ENCODE measurements around the gene BARD1. TPM values are rescaled to one million over a fixed set of nuclear protein-coding genes. Genes with fewer than 3 reads are reported as not detected.
A peak's percentile ranks its signal among the peaks of the same experiment; 100 is the strongest.

BARD1 gene
- total RNA-seq, 2 experiments from 2014 or later, result 60.7 to 64.9 TPM

GRCh38 chr2:214816008-214816533 lies 6.6 kb upstream of the BARD1 start:
- peaks cover 2% of the 10 kb centered on the region for H3K4me1 ChIP-seq (ENCODE audit: insufficient read depth, low read length, poor library complexity, severe bottlenecking)
- no peak for DNase-seq (ENCODE audit: low spot score)
- no peaks in the 10 kb centered on the region for H3K36me3 ChIP-seq (ENCODE audit: insufficient read depth, low read length)
- no TSS peak for BruUV-seq (replicated peaks)
- ChIA-PET CTCF (ENCODE audit: unreplicated experiment) (no interaction called here), POLR2A (interaction anchor here (1.0 to 2.3 kb wide), 3 partner anchors 10 to 43 kb away, joined by 4 to 9 read pairs (median 5); no protein-coding TSS in a partner anchor)
- TF ChIP-seq, protein P1, sequence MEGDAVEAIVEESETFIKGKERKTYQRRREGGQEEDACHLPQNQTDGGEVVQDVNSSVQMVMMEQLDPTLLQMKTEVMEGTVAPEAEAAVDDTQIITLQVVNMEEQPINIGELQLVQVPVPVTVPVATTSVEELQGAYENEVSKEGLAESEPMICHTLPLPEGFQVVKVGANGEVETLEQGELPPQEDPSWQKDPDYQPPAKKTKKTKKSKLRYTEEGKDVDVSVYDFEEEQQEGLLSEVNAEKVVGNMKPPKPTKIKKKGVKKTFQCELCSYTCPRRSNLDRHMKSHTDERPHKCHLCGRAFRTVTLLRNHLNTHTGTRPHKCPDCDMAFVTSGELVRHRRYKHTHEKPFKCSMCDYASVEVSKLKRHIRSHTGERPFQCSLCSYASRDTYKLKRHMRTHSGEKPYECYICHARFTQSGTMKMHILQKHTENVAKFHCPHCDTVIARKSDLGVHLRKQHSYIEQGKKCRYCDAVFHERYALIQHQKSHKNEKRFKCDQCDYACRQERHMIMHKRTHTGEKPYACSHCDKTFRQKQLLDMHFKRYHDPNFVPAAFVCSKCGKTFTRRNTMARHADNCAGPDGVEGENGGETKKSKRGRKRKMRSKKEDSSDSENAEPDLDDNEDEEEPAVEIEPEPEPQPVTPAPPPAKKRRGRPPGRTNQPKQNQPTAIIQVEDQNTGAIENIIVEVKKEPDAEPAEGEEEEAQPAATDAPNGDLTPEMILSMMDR (conservative IDR thresholded peaks at IDR 0.05; ENCODE audit: low read length), result no peak
- no peak for TF ChIP-seq EZH2phosphoT487 (IDR thresholded peaks at IDR 0.05; ENCODE audit: borderline replicate concordance, low read depth, low read length)
- no peaks in the 10 kb centered on the region for H4K20me1 ChIP-seq (ENCODE audit: insufficient read depth, low read length)
- H2AFZ ChIP-seq (ENCODE audit: low read length), result no peak overlapping the region
- no peaks in the 10 kb centered on the region; the same call in 1 of the 2 replicates for H3K79me2 ChIP-seq (ENCODE audit: insufficient read depth, low read depth, low read length)
- no peaks in the 10 kb centered on the region for H3K9me3 ChIP-seq (ENCODE audit: low read length)
- intact Hi-C loops (cut with micrococcal nuclease; ENCODE audit: unreplicated experiment), result loop anchor here (10.0 kb wide), 1 partner anchor 1679 kb away; the partner anchor contains the start of gene RPL37A
- H3K27ac ChIP-seq (ENCODE audit: low read depth, low read length, poor library complexity, severe bottlenecking), result no peak overlapping the region
- H3K4me2 ChIP-seq (ENCODE audit: low read length), result no peak overlapping the region
- H3K4me3 ChIP-seq (ENCODE audit: low read depth, low read length, poor library complexity, severe bottlenecking), result no peak overlapping the region
- H3K9me2 ChIP-seq (ENCODE audit: insufficient read depth, low read length), result no peaks in the 10 kb centered on the region

- H4K20me1 ChIP-seq (ENCODE audit: insufficient read depth, low read length), result peaks cover 27% of the 10 kb centered on the region
- peaks cover 19% of the 10 kb centered on the region for H3K4me1 ChIP-seq (ENCODE audit: insufficient read depth, low read length, poor library complexity, severe bottlenecking)
- TF ChIP-seq EZH2phosphoT487 (IDR thresholded peaks at IDR 0.05; ENCODE audit: borderline replicate concordance, low read depth, low read length), result no peak
- TF ChIP-seq, protein P1 (conservative IDR thresholded peaks at IDR 0.05; ENCODE audit: low read length), result no peak
- H2AFZ ChIP-seq (ENCODE audit: low read length), result peak overlapping the region; percentile 92; the same call in 1 of the 2 replicates
- peak overlapping the region; percentile 97 for H3K4me3 ChIP-seq (ENCODE audit: low read depth, low read length, poor library complexity, severe bottlenecking)
- peaks cover 44% of the 10 kb centered on the region for H3K79me2 ChIP-seq (ENCODE audit: insufficient read depth, low read depth, low read length)
- peak overlapping the region; percentile 88 for H3K4me2 ChIP-seq (ENCODE audit: low read length)
- ChIA-PET CTCF (ENCODE audit: unreplicated experiment) (no interaction called here), POLR2A (interaction anchor here (0.7 to 1.3 kb wide), 3 partner anchors 8 to 26 kb away, joined by 3 to 6 read pairs (median 4); no protein-coding TSS in a partner anchor)
- no peaks in the 10 kb centered on the region for H3K9me3 ChIP-seq (ENCODE audit: low read length)
- TSS peak; percentile 50 for BruUV-seq (replicated peaks)
- peaks cover 21% of the 10 kb centered on the region for H3K36me3 ChIP-seq (ENCODE audit: insufficient read depth, low read length)
- intact Hi-C loops (cut with micrococcal nuclease; ENCODE audit: unreplicated experiment), result loop anchor here (10.0 kb wide), 1 partner anchor 1684 kb away; the partner anchor contains the start of gene RPL37A
- no peak for DNase-seq (ENCODE audit: low spot score)
- no peaks in the 10 kb centered on the region for H3K9me2 ChIP-seq (ENCODE audit: insufficient read depth, low read length)
- H3K27ac ChIP-seq (ENCODE audit: low read depth, low read length, poor library complexity, severe bottlenecking), result no peak overlapping the region
These were observed 1.2 kb upstream of the BARD1 start for GRCh38 chr2:214810671-214811070.

All from OCI-LY7 (cell line).